HK-2 (cell line): Measurements from ENCODE around the gene KXD1.

Experiments used
- DNase-seq: peaks from one replicate; pipeline ENCODE4 v3.0.0-alpha.2; 2018; ENCODE audit not compliant: unreplicated experiment

The KXD1 gene

DNA sequence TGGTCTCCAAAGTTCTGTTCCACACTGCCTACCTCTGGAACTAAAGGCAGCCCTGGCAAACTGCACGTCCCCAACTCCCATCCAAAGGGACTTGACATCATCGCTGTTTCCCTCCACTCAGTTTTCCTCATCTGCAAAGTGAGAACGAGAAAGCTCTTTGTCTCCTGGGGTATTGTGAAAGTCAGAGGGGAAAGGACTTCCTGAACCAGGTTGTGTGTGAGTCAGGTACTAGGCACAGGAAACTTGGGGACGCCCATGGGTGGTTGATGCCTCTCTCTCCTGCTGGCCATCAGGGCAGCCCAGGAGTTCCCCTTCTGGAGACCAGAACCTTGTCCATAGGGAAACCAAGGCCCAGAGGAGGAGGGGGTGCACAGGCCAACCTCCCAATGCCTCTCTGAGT is 44.2 kb downstream of the KXD1 start:
- DNase-seq = no peak

DNA sequence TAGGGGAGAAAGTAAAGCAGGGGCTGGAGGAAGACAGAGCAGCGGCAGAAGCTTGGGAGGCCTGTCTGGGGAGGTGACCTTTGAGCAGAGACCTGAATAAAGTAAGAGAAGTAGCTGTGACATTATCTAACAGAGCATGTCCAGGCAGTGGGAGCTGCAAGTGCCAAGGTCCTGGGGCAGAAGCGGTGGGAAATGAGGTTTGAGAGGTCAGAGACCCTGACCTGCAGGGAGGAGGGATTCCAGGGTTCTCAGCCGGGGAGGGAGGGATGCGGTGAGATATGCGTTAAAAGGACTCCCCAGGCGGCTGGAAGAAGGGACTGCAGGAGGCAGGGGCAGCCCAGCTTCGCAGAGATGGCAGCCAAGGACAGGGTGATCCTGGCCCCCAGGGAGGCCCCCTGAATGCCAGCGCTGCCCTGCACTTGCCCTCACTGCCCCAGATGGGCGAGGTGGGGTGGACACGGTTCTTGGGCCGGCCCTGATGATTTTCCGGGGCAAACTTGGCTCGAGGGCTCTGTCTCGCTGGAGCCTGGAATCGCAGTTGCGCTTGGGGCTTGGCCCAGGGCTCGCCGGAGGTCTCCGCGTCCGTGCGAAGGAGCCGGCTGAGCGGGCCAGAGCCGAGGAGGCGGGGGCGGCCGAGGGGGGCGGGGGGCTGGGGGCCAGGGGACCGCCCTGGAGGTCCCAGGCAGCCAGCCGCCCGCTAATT is 45.7 kb downstream of the KXD1 start:
- DNase-seq = no peak

DNA sequence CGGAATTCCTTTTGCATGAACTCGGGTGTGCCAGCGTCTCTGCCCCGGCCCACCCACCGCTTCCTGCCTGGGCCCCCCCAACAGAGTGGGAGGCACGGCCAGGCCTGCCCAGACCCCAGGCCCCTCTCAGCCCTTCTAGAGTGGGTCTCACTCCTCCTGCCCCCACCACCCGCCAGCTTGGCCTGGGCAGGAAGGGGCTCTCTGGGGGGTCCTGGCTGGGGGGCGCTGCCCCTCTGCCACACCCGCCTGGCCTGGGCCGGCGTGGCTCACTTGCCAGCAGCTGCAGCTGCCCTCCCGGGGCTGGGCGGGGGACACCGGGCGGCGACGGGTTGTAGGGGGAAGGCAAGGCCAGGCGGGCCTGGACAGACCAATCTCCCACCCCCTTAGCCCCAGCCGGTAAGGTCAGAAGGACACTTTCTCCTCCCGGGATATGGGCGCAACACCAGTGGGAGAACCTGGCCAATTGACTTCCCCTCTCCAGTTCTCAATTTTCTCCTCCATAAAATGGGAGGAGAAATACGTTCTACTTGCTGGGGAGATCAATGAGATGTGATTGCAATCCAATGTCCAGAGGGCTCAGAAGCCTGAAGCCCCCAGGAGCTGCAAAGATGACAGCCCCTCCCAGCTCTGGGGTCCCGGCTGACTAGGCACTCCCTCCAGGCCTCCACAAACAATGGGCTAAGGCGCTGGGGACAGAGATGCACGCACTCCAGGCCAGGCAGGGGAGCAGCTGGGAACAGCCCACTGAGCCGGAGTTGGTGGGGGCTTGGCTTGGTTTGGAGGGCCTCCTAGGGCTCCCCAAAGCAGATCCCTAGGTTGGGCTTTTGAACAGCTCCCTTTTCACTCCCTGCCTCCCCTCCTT is 46.5 kb downstream of the KXD1 start:
- no peak for DNase-seq

DNA sequence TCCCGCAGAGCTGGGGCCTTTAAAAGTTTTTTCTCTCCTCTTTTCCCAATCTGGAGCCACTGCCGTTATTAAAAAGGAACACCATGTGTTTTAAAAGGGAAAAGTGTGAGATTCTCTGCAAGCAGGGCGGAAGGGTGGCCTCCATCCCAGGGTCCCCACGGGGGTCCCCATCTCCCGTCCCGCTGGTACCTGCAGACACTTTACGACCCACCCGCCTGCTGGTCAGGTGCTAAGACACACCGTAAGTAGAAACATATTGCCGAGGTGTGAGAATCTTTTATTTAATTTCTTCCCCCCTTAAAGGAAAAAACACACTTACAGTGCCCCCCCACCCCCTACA is 47.1 kb downstream of the KXD1 start:
- no peak for DNase-seq

DNA sequence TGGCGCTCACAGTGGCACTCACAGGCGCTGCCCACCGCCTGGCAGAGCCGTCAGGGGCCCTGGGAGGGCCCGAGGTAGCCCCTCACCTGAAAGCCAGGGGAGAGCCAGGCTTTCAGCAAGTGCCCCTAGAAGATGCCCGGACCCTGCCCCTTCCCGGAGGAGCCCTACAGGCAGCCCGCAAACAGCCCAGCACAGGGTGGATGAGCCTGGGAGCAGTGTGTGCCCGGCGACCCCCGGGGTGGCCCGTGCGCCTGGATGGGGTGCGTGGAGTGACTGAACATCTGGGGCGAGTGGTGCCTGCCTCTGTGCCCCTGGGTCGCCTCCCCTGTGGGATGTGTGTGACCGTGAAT is 47.5 kb downstream of the KXD1 start:
- no peak for DNase-seq

DNA sequence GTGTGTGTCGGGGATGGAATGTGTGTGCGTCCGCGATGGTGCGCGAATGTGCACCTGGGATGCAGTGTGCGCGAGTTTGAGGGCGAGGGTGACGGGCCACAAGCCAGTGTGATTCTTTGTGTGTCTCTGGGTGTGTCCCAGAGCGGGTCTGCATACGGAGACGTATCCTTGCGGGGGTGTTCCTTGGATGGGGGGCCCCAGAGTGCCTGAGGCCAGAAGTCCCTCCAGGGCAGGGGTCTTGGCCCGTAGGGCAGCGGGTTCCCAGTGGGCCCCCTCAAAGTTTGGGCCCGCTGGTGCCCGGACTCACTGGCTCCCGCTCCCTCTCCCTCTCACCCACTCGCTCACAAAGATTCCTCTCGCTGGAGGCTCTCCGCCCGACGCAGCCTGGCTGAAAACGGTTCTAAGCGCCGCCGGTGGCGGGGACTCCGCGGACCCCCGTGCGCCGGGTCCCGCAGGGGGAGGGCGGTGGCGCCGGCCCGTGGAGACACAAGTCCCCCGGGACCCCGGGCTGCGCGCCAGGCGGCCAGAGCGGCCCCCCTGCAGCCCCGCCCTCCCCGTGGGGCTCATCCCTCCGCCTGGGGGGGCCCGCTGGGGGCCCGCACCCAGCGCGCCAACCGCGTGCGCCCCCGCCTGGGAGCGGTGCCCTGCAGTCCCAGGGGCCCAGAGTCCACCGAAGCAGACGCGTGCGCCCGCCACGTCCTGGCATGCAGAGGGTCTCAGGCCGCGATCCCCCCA is 48.0 kb downstream of the KXD1 start:
- no peak for DNase-seq

DNA sequence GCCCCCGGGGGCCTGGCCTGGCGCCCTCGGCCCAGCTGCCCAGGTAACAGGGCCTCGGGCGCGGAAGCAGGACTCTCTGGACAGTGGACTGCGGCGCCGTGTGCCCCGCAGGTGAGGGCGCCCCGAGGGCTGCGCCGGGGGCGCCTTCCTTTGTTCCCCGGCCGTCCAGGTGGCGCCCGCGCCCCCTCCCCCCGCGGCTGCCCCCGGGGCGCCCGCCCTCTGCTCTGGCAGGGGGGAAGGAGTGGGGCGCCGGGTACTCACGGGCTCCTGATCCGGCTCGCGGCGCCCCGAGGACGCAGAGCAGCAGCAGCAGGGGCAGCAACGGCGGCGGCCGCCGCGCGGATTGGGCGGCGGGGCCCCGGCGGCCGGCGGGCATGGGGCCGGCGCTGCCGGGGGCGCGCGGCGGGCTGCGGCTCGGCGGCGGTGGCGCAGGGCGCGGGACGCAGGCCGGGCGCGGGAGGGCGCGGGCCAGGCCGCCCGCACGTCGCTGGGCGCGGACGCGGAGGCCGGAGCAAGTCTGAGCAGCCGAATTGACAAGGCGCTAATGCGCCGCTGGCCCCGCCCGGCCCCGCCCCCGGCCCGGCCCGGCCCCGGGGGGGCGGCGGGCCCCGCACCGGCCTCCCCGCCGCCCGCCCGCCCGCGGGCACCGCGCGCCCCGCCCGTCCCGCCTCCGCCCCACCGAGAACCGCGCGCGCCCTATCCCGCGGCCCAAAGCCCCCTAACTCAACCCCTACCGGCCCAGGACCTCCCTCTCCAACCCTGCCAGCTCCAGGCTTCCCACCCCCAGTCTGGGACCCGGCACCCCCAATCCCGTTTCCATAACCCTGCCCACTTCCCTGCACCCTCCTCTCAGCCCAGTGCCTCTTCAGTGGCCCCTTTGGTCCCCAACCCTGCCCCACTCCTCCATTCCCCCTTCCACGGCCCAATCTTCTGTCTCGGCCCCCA is 48.9 kb downstream of the KXD1 start, which contains the start of gene CRLF1:
Gene CRLF1 (minus strand): TSS at position 519 of the 945 bp plus-strand sequence. CDS start 143 bp downstream, at position 376.
- DNase-seq = no peak

DNA sequence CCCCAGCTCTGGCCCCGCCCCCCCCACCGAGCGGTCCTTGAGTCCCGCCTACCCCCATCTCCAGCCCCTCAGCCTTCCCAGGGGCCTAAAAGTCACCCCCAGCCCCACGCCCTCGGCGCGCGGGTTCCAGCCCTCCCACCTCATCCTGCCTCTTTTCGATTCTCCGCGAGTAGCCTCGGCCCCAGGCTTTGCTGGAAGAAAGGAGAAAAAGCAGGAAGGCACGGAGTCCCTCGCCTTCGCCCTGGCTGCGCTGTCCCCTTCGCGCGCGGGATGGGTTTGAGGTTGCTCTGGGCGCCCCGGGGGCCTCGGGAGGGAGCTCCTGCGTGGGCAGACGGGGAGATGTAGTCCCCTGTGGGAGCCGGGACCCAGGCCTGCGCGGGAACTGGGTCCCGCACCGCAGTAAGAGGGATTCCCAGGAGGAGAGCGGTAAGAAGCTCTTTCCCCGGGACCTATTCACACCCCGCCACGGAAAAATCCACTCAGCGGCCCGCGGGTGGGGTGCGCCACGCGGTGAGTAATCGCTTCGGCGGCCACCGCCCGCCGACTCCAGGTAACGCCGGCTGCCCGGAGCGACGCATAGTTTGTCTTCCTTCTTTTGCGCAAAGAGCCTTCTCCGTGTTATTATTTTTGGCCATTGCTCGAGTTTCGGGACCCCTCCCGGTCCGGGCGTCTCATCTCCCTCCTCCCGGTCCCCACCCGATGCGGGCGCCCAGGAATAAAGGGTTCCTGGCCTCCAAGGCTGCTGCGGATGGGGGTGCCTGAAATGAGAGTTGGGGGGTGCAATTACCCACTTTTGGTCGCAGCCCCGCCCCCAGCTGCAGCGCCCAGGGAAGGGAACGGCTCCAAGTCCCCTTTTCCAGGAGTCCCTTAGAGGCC is 49.8 kb downstream of the KXD1 start:
- DNase-seq = no peak

DNA sequence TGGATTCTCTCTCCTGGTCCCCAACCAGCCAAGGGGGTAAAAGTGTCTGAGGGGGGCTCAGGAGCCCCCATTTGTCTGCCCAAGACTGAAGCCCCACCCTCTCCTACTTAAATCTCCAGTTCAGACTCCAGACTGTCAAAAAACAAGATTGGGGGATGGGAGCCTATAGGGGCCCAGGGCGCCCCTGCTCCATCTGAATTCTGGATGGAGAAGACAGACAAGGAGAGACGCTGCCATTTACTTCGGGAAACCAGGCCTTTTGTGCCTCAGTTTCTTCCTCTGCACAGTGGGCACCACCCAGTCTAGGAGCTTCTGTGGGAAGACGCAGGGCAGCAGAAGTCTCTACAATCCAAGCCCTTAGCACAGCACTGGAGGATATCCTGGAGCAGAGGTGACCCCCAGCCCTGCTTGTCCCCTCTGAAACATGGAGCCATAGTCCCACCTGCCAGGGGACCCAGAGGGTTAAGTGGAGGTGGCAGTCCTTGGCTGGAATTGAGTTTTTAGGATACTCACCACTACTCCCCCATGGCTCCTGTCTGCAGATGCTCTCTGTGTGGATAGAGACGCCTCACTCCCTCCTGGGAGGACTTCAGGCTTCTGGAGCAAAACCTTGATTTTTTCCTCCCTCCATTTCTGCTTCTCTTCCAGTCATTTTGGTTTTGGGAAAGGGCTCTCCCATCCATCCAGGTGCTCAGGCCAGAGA is 50.6 kb downstream of the KXD1 start:
- no peak for DNase-seq

DNA sequence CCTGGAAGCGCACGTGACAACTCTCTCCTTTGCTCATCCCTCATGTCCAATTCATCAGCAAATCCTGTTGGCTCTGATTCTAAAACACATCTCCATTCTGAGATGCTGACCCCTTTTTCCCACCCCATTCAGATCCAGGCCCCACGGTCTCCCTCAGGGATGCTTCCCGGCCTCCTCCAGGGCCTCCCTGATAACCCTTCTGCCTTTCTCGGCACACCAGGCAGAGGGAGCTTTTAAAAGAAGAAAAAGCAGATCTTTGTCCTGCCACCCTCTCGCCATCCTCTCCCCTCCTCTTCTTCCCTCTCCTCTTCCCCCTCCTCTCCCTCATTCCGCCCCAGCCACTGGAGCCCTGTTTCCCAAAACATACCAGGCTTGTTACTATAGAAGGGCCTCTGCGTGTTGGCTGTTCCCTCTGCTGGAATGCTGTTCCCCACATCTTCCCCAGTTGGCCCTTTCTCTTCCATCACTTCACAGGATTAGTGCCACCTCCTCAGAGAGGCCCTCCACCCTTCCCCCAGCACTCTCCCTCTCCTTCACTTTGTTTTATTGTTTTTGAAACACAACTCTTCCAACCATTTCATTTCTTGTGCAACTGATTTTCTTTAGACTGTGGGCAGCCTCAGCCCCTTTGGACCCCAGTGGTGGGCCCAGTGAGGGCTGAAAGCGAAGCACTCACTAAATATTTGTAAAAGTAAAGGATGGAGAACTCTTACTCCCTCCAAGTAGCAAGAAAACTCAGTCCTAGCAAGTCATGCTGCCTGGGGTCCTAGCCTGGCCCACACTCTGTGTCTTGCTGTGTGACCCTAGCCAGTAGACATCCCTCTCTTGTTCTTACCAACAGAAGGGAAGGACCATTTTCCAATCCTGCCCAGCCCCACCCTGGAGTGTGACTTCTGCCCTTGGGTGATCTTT is 51.4 kb downstream of the KXD1 start:
- DNase-seq = no peak

DNA sequence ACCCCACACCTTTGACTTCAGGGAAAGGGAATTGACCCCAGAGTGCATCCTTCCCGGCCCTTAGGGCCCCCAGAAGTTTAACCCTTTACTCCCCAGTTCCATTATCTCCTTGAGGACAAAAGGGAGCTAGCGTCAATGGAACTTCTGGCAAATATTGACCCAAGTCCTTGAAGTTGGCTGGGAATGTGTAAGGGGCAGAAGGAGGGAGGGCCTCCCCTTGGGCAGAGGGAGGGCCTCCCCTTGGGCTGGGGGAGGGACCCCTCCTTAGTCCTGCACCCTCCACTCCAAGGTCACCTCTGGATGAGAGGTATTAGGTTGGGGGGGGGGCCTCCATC is 52.0 kb downstream of the KXD1 start:
- no peak for DNase-seq

DNA sequence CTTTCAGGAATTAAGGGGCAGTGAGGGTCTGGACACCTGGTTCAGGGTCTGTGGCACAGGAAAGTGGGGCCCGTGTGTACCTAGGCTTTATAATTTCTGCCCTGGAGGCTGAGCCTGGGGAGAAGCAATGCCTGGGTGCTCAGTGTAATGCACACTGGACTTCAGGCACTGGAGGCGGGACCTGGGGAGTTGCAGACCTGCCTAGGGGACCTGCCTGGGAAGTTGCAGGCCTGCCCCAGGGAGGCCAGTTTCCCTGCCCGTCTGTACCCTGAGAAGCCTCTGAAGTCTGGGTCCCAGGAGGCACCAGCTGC is 52.5 kb downstream of the KXD1 start:
- DNase-seq = no peak

DNA sequence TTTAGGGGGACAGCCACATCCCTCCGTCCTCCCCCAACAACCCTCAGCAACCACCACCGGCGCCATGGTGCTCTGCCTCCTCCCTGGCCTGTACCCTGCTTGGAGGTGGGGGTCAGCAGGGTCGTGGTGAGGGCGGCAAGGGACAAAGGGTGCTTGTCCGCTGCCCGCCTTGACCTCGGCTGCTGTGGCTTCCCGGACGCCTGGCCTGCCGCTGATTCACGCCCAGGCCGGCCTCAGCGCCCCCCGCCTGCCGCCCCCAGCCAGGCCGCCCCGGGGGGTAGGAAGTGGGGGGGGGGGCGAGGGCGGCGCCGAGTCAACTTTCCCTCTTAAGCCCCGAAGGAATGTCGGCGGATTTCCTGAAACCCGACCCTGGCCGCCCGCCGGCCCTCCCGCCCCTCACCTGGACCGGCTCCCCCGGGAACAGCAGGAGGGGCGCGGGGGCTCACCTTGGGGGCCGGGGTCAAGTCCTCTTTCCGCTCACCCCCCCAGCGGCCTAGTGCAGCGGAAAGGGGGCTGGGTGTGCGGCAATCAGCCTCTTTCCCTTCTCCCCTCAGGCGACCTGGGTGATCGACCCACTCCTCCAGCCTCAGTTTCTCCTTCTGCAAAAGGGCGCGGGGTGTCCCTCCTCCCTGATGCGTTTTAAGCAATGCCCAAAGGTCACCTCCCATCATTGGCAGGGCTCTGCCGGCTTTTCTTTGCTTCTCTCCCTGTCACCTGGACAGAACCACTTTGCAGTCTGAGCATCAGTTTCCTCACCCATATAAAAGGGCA is 53.1 kb downstream of the KXD1 start:
- DNase-seq = no peak

DNA sequence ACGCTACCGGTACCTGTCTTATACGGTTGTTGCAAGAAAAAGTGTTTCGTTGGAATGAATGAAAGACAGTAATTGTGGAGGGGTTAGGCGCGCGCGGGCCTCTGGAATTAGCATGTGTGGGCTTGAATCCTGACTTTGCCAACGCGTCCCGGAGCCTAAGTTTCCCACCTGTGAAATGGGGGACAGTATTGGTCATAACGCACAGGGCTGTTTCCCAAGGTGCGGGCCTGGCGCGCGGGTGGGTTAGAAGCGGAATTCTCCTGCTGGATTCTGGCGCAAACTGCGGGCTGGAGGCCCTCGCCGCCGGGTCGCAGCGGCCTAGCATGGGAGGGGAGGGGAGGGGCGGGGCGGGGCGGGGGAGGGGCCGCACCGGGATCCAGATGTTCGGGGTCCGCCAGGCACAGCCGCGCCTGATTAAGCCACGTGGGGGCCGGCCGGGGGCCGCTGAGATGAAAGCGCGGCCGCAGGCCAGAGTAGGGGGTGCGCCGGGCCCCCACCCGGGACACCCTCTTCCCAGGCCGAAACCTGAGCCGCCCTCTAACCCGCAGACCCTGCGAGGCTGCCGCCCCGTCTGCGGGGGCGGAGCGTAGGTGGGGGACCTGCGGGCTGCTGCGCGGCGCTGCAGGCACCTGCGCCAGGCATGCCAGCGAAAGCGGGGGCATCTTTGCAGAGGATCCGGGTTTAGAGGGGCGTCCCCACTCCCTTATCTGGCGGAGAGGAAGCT is 53.8 kb downstream of the KXD1 start:
- DNase-seq = no peak

DNA sequence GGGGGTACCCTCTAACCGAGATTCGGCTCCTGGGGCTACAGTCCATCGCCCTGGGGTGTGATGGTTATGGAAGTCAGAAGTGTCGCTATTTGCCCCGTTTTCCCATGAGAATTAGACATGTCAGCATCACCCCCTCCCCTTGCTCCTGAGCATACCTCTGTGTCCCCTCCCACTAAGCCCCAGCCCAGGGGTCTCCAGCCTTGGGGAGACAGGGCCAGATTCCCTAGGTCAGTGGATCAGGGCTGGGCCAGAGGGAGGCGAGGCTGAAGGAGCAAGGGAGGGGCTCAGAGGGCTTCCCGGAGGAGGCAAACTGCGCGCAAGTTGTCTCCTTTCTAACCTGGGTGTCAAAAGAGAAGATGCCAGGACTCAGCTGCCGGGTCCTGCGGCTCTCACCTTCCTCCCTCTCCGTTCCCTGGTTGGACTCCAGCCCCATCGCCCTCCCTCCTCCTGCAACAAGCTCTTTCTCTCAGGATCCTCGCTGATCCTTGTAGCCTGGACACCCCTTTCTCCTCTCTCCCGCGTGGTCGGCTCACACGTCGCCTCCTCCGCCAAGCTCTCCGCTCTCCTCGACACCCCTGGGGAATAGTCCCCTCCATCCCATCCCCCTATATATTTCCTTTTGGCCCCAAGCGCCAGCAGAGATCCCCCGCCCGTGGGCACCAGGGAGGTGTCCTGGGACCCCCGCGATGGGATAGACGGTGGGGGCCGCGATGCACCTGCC is 54.5 kb downstream of the KXD1 start:
- DNase-seq = no peak

DNA sequence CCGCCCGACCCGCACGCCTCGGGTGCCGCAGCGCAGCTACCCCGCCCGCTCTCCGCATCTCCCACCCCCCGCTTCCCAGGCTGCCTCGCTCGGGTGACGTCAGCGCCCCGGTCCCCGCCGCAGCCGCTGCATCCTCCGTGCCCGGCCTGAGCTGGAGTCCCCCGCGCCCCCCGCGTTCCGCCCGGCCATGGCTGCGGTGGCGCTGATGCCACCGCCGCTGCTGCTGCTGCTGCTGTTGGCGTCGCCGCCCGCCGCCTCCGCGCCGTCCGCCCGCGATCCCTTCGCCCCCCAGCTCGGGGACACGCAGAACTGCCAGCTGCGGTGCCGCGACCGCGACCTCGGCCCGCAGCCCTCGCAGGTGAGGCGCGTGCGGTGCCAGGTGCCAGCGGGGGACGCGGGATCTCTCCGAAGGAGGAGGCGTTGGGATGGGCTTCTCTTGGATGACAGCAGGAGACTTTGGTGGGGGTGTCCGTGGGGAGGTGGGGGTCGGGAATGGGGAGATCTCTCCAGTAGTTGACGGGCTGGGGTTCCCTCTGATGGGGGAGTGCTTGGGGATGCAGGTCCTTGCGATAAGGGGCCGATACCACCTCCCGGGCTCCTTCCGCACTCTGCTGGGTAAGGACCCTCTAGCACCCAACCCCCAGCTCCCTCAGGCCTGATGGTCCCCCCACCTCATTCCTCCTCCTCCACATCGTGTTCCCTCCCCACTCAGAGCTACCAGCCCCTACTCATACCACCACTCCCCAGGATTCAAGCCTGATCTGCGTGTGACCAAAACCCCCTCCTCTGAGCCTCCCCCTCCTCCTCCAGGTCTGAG is 55.3 kb downstream of the KXD1 start, which contains the start of gene TMEM59L:
Gene TMEM59L (plus strand): TSS at position 99 of the 817 bp plus-strand sequence. CDS start 89 bp downstream, at position 188.
- DNase-seq = no peak
